K562 (cell line): ENCODE measurements around the gene TTC22. TPM values are rescaled to one million over a fixed set of nuclear protein-coding genes. Genes with fewer than 3 reads are reported as not detected.

ENCODE experiments used
- ATAC-seq: fragments of 200-7000 bp; cut with Tn5 transposase; 3 replicates; pipeline ENCODE4 v1.9.1; 2020; ENCODE audit warnings: moderate library complexity
- BruUV-seq: library from RNA; stranded (reverse); fragments of 400-500 nt; replicated peaks from 2 replicates; lab custom pipeline; 2021; lab: Mats Ljungman, UMichigan
- CTCF ChIA-PET: fragments of 300-600 bp; formaldehyde crosslinking; extraction: SDS; loops from one replicate; lab custom pipeline; 2021; ENCODE audit warnings: low intra/inter-chr PET ratio; lab: Yijun Ruan, JAX
- POLR2A ChIA-PET: fragments of 300-600, 350-650 bp; sonication (Branson Sonifier 250); formaldehyde crosslinking; extraction: SDS; loops from one replicate; lab custom pipeline; 2021; ENCODE audit warnings: antibody characterized with exemption, inconsistent platforms; lab: Yijun Ruan, JAX
- DNase-seq, 4 experiments: peaks; one replicate each; pipeline versions ENCODE4 v3.0.0 to v3.0.0-alpha.2; 2011 to 2018; ENCODE audit warnings: low spot score in 3 of 4, mixed read lengths in 3 of 4; ENCODE audit errors: extremely low read depth in 1 of 4
- FAIRE-seq: peaks from 2 replicates; lab custom pipeline; 2011; peaks lifted over from hg19 to GRCh38; lab: Jason Lieb, UNC
- H2AFZ ChIP-seq: 2 replicates; pipeline ENCODE4 v1.6.0; 2011; ENCODE audit warnings: low read depth, low read length, control low read depth, inconsistent platforms
- H3K27ac ChIP-seq: fragments of 200-600 bp; 3 replicates; pipeline ENCODE4 v1.8.0; 2011; ENCODE audit warnings: low read depth, mild to moderate bottlenecking, control low read depth, inconsistent platforms, low read length, moderate library complexity, mixed read lengths; ENCODE audit errors: extremely low read depth
- H3K27me3 ChIP-seq, 2 experiments: fragments of 300-600 bp in 1 of 2; 2 replicates in 1 of 2; 3 replicates in 1 of 2; pipeline versions ENCODE4 v1.6.0 to v1.8.0; 2011; ENCODE audit warnings: inconsistent platforms in 2 of 2, low read length in 2 of 2, mild to moderate bottlenecking in 1 of 2, mixed read lengths in 1 of 2, moderate library complexity in 1 of 2; ENCODE audit not compliant: control insufficient read depth in 2 of 2, insufficient read depth in 2 of 2
- H3K36me3 ChIP-seq: fragments of 300-600 bp; 3 replicates; pipeline ENCODE4 v1.8.0; 2011; ENCODE audit warnings: mild to moderate bottlenecking, low read length, inconsistent platforms; ENCODE audit not compliant: control insufficient read depth, insufficient read depth
- H3K4me1 ChIP-seq, 2 experiments: fragments of 200-600 bp in 1 of 2; replicated peaks in 1 of 2; 2 replicates in 1 of 2; 3 replicates in 1 of 2; pipeline versions ENCODE4 v1.5.1 to v1.8.0; 2011; ENCODE audit warnings: inconsistent platforms in 2 of 2, low read length in 2 of 2, mild to moderate bottlenecking in 1 of 2, mixed read lengths in 1 of 2, moderate library complexity in 1 of 2; ENCODE audit not compliant: control insufficient read depth in 2 of 2, insufficient read depth in 2 of 2
- H3K4me2 ChIP-seq: 2 replicates; pipeline ENCODE4 v1.6.1; 2011; ENCODE audit warnings: low read length, control low read depth, inconsistent platforms, mixed read lengths; ENCODE audit not compliant: insufficient read depth
- H3K4me3 ChIP-seq: fragments of 200-600 bp; sonication (generic), shearing (Covaris generic); 2 replicates; pipeline ENCODE4 v1.5.1; 2016; ENCODE audit warnings: control low read depth, inconsistent platforms
- H3K79me2 ChIP-seq: fragments of 200-600 bp; 3 replicates; pipeline ENCODE4 v1.8.0; 2011; ENCODE audit warnings: low read length, inconsistent platforms; ENCODE audit not compliant: control insufficient read depth, insufficient read depth
- H3K9ac ChIP-seq, 2 experiments: 2 replicates each; pipeline versions ENCODE4 v1.6.0 to v1.6.1; 2011; ENCODE audit warnings: low read depth in 2 of 2, low read length in 2 of 2, control low read depth in 1 of 2, inconsistent platforms in 1 of 2, mild to moderate bottlenecking in 1 of 2, mixed read lengths in 1 of 2; ENCODE audit not compliant: insufficient read depth in 1 of 2
- H3K9me1 ChIP-seq: one replicate; pipeline ENCODE4 v1.6.0; 2011; ENCODE audit warnings: inconsistent platforms, mild to moderate bottlenecking, low read length, moderate library complexity; ENCODE audit not compliant: control insufficient read depth, insufficient read depth
- H3K9me3 ChIP-seq: replicated peaks from 2 replicates; pipeline ENCODE4 v1.5.1; 2011; ENCODE audit warnings: low read depth, low read length, inconsistent platforms; ENCODE audit not compliant: control insufficient read depth, insufficient read depth
- H4K20me1 ChIP-seq: replicated peaks from 2 replicates; pipeline ENCODE4 v1.6.1; 2011; ENCODE audit warnings: low read length, inconsistent platforms, mixed read lengths; ENCODE audit not compliant: control insufficient read depth, insufficient read depth
- KAT7 ChIP-seq: sonication (generic); formaldehyde crosslinking; IDR thresholded peaks from 2 replicates; pipeline ENCODE4 v1.8.0; 2022; ENCODE audit warnings: missing genetic modification reagents, mild to moderate bottlenecking, borderline replicate concordance
- MBD2 ChIP-seq: sonication (generic); IDR thresholded peaks from 2 replicates; pipeline ENCODE4 v1.6.1; 2016; ENCODE audit warnings: low read depth, borderline replicate concordance
- NR3C1 ChIP-seq: sonication (generic); formaldehyde crosslinking; IDR thresholded peaks from 2 replicates; pipeline ENCODE4 v1.8.1; 2022; ENCODE audit warnings: missing genetic modification reagents
- POLR2G ChIP-seq: fragments of 200-400 bp; formaldehyde crosslinking; IDR thresholded peaks from 2 replicates; pipeline ENCODE4 v1.6.1; 2017; ENCODE audit warnings: low read depth, mild to moderate bottlenecking, antibody characterized with exemption, low read length, moderate library complexity
- RBM39 ChIP-seq: fragments of 200-400 bp; formaldehyde crosslinking; optimal IDR thresholded peaks from 2 replicates; pipeline ENCODE3; 2018; ENCODE audit warnings: low read depth, low read length
- ZNF197 ChIP-seq: fragments of 200-800 bp; sonication (Bioruptor generic); IDR thresholded peaks from 2 replicates; pipeline ENCODE4 v1.6.1; 2016; ENCODE audit warnings: low read depth, missing genetic modification characterization, missing compliant biosample characterization
- WGBS: fragments of 100-300 bp; shearing (Covaris generic); methylation state at CpG from one replicate; pipeline ENCODE4 v1.1.6; 2016; ENCODE audit warnings: low coverage, mixed read lengths; ENCODE audit not compliant: insufficient coverage; ENCODE audit errors: missing lambda C conversion rate; 5-methylcytosine and 5-hydroxymethylcytosine counted together
- in situ Hi-C: fragments of 300-500 bp; cut with MboI; formaldehyde crosslinking; loops from 4 replicates; pipeline ENCODE4 v1.15.0; 2018; ENCODE audit warnings: inconsistent platforms, mixed read lengths
- intact Hi-C: fragments of 100-400 bp; cut with micrococcal nuclease; formaldehyde crosslinking; loops from 2 replicates; pipeline ENCODE4 v1.14.2; 2022
- polyA plus RNA-seq, 8 experiments: library from polyadenylated mRNA; depleted of rRNA in 4 of 8; stranded (reverse) in 5 of 8; unstranded in 3 of 8; fragments of >200 nt; fragmentation: Nextera tagmentation in 2 of 8; fragmentation: Illumina TruSeq in 1 of 8; extraction: Ambion mirVana in 2 of 8; extraction: Trizol in 1 of 8; gene quantifications; 2 replicates each; pipeline versions ENCODE4 v1.2.1 to v1.2.3, GENCODE V29; 2011 to 2014; ENCODE audit warnings: inconsistent platforms in 1 of 8, missing spikeins in 1 of 8
- total RNA-seq, 7 experiments: library from RNA; depleted of rRNA in 6 of 7; stranded (reverse); fragments of >200 nt in 6 of 7; fragmentation: Illumina TruSeq in 2 of 7; extraction: Trizol in 2 of 7; gene quantifications; 2 replicates each; pipeline versions ENCODE4 v1.2.1 to v1.2.3, GENCODE V29; 2011 to 2021; ENCODE audit warnings: low replicate concordance in 1 of 7

Gene TTC22
- total and polyA plus RNA-seq, 9 of the 15 experiments (the other 6 are each of a cell fraction or from before 2014, with no cell fraction given) = 0.07 TPM; not detected in 8

DNA sequence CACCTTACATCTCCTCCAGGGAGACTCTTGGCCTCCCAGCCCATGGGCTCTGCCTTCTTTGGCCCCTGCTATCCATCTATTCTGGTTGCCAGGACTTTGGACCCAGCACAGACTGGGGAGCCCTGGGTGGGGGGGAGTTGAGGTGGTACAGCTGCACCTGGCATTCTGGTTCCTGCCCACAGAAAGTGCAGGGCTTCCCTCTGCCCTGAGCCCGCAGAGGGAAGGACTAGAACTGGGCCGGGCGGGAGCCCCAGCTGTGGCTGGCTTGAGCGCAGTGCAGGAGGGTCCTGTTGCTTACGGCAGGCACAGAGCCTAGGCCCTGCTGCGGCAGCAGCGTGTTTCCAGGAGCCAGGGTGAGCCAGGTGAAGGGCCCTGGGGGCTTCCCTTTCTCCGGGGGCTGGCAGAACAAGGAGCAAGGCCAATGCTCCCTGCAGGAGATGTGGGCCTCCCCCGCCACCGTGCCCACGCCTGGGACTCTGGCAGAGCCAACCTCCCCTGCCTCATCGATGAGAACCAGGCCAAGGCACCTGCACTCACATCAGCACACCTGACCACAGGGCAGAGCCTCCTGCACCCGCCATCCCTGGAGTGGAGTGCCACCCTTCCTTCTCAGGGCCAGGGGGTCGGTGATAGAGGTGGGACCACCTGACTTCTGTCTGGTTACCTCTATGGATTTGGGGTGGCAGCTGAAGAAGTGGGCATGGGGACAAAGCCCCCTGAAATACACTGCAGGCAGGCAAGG, 52.9 kb downstream of the TTC22 start:
- Histone ChIP-seq H3K9me3 (no peaks in the 10 kb centered on the region), H3K4me2 (no peak overlapping the region), H3K4me3 (no peak overlapping the region), H2AFZ (no peak overlapping the region), H3K79me2 (no peaks in the 10 kb centered on the region), H4K20me1 (peaks cover 10% of the 10 kb centered on the region; the same call in 1 of the 2 replicates), H3K36me3 (peaks cover 6% of the 10 kb centered on the region; the same call in 1 of the 3 replicates), H3K4me1 (peaks cover 0 to 4% of the 10 kb centered on the region in 2 experiments; a peak in 1 of 5 replicates), H3K27me3 (peaks cover 6 to 23% of the 10 kb centered on the region in 2 experiments; a peak in 4 of 5 replicates), H3K27ac (no peak overlapping the region), H3K9ac (no peak overlapping the region), H3K9me1 (no peaks in the 10 kb centered on the region)
- DNase-seq (no peak), FAIRE-seq (no peak), ATAC-seq (no peak)
- POLR2A ChIA-PET = interaction anchor here (0.6 to 1.1 kb wide), 4 partner anchors 9 to 795 kb away, joined by 3 to 4 read pairs (median 4); partner anchors contain the start of gene TTC4
- CTCF ChIA-PET = no interaction called here
- WGBS = 1% methylated on average over 14 of the region's 14 CpGs
- no TSS peak for BruUV-seq
- intact Hi-C loops = no loop called here
- TF ChIP-seq ZNF197 (CRISPR knock-in tag) (no peak), POLR2G (peak; percentile 31; the same call in 1 of the 2 replicates), MBD2 (no peak), KAT7 (CRISPR knock-in tag) (no peak), RBM39 (no peak), NR3C1 (CRISPR knock-in tag) (no peak)
- in situ Hi-C loops = no loop called here
